Activated T-cell treated with anti-CD3 and anti-CD28 coated beads, Interleukin-2, amount 50 U/mL, for 4 hours (primary cell): ENCODE data around the gene TPO. TPM values are rescaled to one million over a fixed set of nuclear protein-coding genes. Genes with fewer than 3 reads are reported as not detected.
"Not testable (repeated sequence)": the region's sequence is repeated elsewhere in the genome, so short reads cannot be mapped to it uniquely, and the experiment has no call there.

Experiments
- ATAC-seq, 2 donors: fragments of 200-7000 bp; cut with Tn5 transposase; one replicate each; pipeline ENCODE4 v1.10.0; 2021
- DNase-seq: peaks from one replicate; pipeline ENCODE4 v3.0.0-alpha.2; 2020
- H3K27me3 Mint-ChIP-seq: one replicate; pipeline ENCODE4 v1.8.0; 2021; ENCODE audit warnings: low read depth, mixed read lengths
- H3K36me3 Mint-ChIP-seq: one replicate; pipeline ENCODE4 v1.8.0; 2022; ENCODE audit warnings: mixed read lengths; ENCODE audit not compliant: insufficient read depth
- H3K4me1 Mint-ChIP-seq: one replicate; pipeline ENCODE4 v1.8.0; 2021; ENCODE audit warnings: low read depth, mixed read lengths
- H3K4me3 Mint-ChIP-seq: one replicate; pipeline ENCODE4 v1.8.0; 2021; ENCODE audit warnings: mild to moderate bottlenecking, moderate library complexity, mixed read lengths
- H3K9me3 Mint-ChIP-seq: one replicate; pipeline ENCODE4 v1.8.0; 2021; ENCODE audit warnings: mixed read lengths
- total RNA-seq, 3 donors: library from RNA; stranded (reverse); gene quantifications; one replicate each; pipeline ENCODE4 v1.2.1, GENCODE V29; 2021

The TPO gene
- total RNA-seq, 3 donors from 2014 or later = not detected

GRCh38 chr2:1571477-1572417 is 158.5 kb downstream of the TPO start:
- Mint-ChIP-seq H3K27me3 (peaks cover 3% of the 10 kb centered on the region), H3K4me1 (no peaks in the 10 kb centered on the region), H3K36me3 (no peaks in the 10 kb centered on the region), H3K9me3 (peaks cover 4% of the 10 kb centered on the region), H3K4me3 (no peak overlapping the region)
- ATAC-seq (no peak), DNase-seq (no peak)

GRCh38 chr2:1572638-1573037 is 159.4 kb downstream of the TPO start:
- H3K9me3 Mint-ChIP-seq = peaks cover 4% of the 10 kb centered on the region
- no peaks in the 10 kb centered on the region for H3K4me1 Mint-ChIP-seq
- no peak overlapping the region for H3K4me3 Mint-ChIP-seq
- H3K27me3 Mint-ChIP-seq = peaks cover 3% of the 10 kb centered on the region
- ATAC-seq (no peak), DNase-seq (no peak)
- H3K36me3 Mint-ChIP-seq = no peaks in the 10 kb centered on the region

- DNase-seq (no peak), ATAC-seq (no peak)
- H3K4me3 Mint-ChIP-seq = no peak overlapping the region
- no peaks in the 10 kb centered on the region for H3K4me1 Mint-ChIP-seq
- peaks cover 6% of the 10 kb centered on the region for H3K27me3 Mint-ChIP-seq
- H3K36me3 Mint-ChIP-seq = no peaks in the 10 kb centered on the region
- no peaks in the 10 kb centered on the region for H3K9me3 Mint-ChIP-seq
These were observed 164.6 kb downstream of the TPO start for GRCh38 chr2:1577846-1578245.

GRCh38 chr2:1581257-1581964 is 168.1 kb downstream of the TPO start:
- not testable (repeated sequence) for H3K4me3 Mint-ChIP-seq

GRCh38 chr2:1581965-1582625 is 168.8 kb downstream of the TPO start:
- Mint-ChIP-seq H3K9me3 (no peaks in the 10 kb centered on the region), H3K4me3 (no peak overlapping the region), H3K36me3 (no peaks in the 10 kb centered on the region), H3K27me3 (peaks cover 3% of the 10 kb centered on the region), H3K4me1 (no peaks in the 10 kb centered on the region)
- DNase-seq = no peak
- ATAC-seq = no peak

More at GRCh38 chr2:1581257-1581964, 168.1 kb downstream of the TPO start:
- H3K4me1 Mint-ChIP-seq, DNase-seq, H3K27me3 Mint-ChIP-seq, H3K36me3 Mint-ChIP-seq, H3K9me3 Mint-ChIP-seq, ATAC-seq: not testable (repeated sequence)

GRCh38 chr2:1582891-1583341 is 169.7 kb downstream of the TPO start:
- Mint-ChIP-seq H3K27me3 (peaks cover 3% of the 10 kb centered on the region), H3K36me3 (no peaks in the 10 kb centered on the region), H3K9me3 (no peaks in the 10 kb centered on the region), H3K4me1 (no peaks in the 10 kb centered on the region), H3K4me3 (no peak overlapping the region)
- DNase-seq (no peak), ATAC-seq (no peak)

GRCh38 chr2:1584051-1584531 is 170.8 kb downstream of the TPO start:
- H3K4me1 Mint-ChIP-seq = no peaks in the 10 kb centered on the region
- no peaks in the 10 kb centered on the region for H3K9me3 Mint-ChIP-seq
- H3K4me3 Mint-ChIP-seq = no peak overlapping the region
- ATAC-seq (no peak), DNase-seq (no peak)
- no peaks in the 10 kb centered on the region for H3K36me3 Mint-ChIP-seq
- peaks cover 3% of the 10 kb centered on the region for H3K27me3 Mint-ChIP-seq

- no peak overlapping the region for H3K4me3 Mint-ChIP-seq
- no peaks in the 10 kb centered on the region for H3K36me3 Mint-ChIP-seq
- no peak for ATAC-seq
- no peak for DNase-seq
- peaks cover 9% of the 10 kb centered on the region for H3K27me3 Mint-ChIP-seq
- no peaks in the 10 kb centered on the region for H3K9me3 Mint-ChIP-seq
- H3K4me1 Mint-ChIP-seq = no peaks in the 10 kb centered on the region
These were observed 171.6 kb downstream of the TPO start for GRCh38 chr2:1584691-1585485.

GRCh38 chr2:1585635-1586034 is 172.4 kb downstream of the TPO start:
- Mint-ChIP-seq H3K9me3 (no peaks in the 10 kb centered on the region), H3K4me3 (no peak overlapping the region), H3K27me3 (peaks cover 16% of the 10 kb centered on the region), H3K36me3 (no peaks in the 10 kb centered on the region), H3K4me1 (no peaks in the 10 kb centered on the region)
- ATAC-seq (no peak), DNase-seq (no peak)

GRCh38 chr2:1586251-1586922 is 173.1 kb downstream of the TPO start:
- DNase-seq = no peak
- Mint-ChIP-seq H3K4me1 (no peaks in the 10 kb centered on the region), H3K9me3 (no peaks in the 10 kb centered on the region), H3K36me3 (no peaks in the 10 kb centered on the region), H3K27me3 (peaks cover 23% of the 10 kb centered on the region), H3K4me3 (no peak overlapping the region)
- no peak for ATAC-seq

- Mint-ChIP-seq H3K4me1 (no peaks in the 10 kb centered on the region), H3K27me3 (peaks cover 22% of the 10 kb centered on the region), H3K36me3 (no peaks in the 10 kb centered on the region), H3K4me3 (no peak overlapping the region), H3K9me3 (no peaks in the 10 kb centered on the region)
- DNase-seq (no peak), ATAC-seq (no peak)
These were observed 173.9 kb downstream of the TPO start for GRCh38 chr2:1586923-1587840.

GRCh38 chr2:1588051-1588977 is 175.1 kb downstream of the TPO start:
- no peaks in the 10 kb centered on the region for H3K36me3 Mint-ChIP-seq
- H3K9me3 Mint-ChIP-seq = no peaks in the 10 kb centered on the region
- no peak overlapping the region for H3K4me3 Mint-ChIP-seq
- H3K27me3 Mint-ChIP-seq = peaks cover 21% of the 10 kb centered on the region
- DNase-seq (no peak), ATAC-seq (no peak)
- no peaks in the 10 kb centered on the region for H3K4me1 Mint-ChIP-seq
